22Rv1 (cell line): ENCODE measurements around the gene BSPRY.
A peak's percentile ranks its signal among the peaks of the same experiment; 100 is the strongest.

ENCODE experiments used
- H3K27ac ChIP-seq: fragments of 450-650 bp; 2 replicates; pipeline ENCODE4 v1.5.1; 2017
- ZFX ChIP-seq: fragments of 450-650 bp; IDR thresholded peaks from 2 replicates; pipeline ENCODE4 v1.6.1; 2017; ENCODE audit warnings: antibody characterized with exemption, borderline replicate concordance
- TF ChIP-seq, protein P1 (sequence below): fragments of 450-650 bp; IDR thresholded peaks from 2 replicates; pipeline ENCODE4 v1.5.1; 2017; ENCODE audit warnings: mild to moderate bottlenecking

BSPRY gene

GRCh38 chr9:113349445-113350094 is at the start of gene BSPRY:
BSPRY (plus strand) TSS chr9:113349541; CDS start chr9:113349580, 39 bp downstream.
- TF ChIP-seq, protein P1, sequence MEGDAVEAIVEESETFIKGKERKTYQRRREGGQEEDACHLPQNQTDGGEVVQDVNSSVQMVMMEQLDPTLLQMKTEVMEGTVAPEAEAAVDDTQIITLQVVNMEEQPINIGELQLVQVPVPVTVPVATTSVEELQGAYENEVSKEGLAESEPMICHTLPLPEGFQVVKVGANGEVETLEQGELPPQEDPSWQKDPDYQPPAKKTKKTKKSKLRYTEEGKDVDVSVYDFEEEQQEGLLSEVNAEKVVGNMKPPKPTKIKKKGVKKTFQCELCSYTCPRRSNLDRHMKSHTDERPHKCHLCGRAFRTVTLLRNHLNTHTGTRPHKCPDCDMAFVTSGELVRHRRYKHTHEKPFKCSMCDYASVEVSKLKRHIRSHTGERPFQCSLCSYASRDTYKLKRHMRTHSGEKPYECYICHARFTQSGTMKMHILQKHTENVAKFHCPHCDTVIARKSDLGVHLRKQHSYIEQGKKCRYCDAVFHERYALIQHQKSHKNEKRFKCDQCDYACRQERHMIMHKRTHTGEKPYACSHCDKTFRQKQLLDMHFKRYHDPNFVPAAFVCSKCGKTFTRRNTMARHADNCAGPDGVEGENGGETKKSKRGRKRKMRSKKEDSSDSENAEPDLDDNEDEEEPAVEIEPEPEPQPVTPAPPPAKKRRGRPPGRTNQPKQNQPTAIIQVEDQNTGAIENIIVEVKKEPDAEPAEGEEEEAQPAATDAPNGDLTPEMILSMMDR: 0 out of 2 replicates have a peak, but pooled peaks have one; percentile 6
- no peak for TF ChIP-seq ZFX
- peak within 1 kb of the TSS; percentile 51; the same call in 1 of the 2 replicates for H3K27ac ChIP-seq

- H3K27ac ChIP-seq: no peak overlapping the region
- no peak for TF ChIP-seq ZFX
- TF ChIP-seq, protein P1: no peak
Observed at GRCh38 chr9:113299800-113300292, 49.5 kb upstream of the BSPRY start.

DNA sequence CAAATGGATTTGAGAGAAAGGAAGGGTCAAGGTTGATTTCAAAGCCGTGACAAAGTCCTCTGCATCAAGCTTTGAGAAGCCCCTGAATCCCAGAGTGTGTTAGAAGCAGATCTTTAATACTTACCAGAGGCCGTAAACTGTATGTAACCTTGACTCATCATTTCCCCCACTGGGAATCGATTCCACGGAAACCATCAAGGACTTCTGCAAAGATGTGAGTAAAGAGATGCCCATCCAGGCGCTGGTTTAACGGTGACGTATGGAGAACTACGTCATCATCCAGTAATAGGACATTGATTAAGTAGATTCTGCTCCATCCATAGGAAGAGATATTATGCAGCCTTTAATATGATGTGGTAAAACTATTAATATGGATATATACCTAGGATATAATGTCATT is 47.8 kb upstream of the BSPRY start:
- TF ChIP-seq, protein P1: no peak
- no peak for TF ChIP-seq ZFX
- H3K27ac ChIP-seq: no peak overlapping the region

DNA sequence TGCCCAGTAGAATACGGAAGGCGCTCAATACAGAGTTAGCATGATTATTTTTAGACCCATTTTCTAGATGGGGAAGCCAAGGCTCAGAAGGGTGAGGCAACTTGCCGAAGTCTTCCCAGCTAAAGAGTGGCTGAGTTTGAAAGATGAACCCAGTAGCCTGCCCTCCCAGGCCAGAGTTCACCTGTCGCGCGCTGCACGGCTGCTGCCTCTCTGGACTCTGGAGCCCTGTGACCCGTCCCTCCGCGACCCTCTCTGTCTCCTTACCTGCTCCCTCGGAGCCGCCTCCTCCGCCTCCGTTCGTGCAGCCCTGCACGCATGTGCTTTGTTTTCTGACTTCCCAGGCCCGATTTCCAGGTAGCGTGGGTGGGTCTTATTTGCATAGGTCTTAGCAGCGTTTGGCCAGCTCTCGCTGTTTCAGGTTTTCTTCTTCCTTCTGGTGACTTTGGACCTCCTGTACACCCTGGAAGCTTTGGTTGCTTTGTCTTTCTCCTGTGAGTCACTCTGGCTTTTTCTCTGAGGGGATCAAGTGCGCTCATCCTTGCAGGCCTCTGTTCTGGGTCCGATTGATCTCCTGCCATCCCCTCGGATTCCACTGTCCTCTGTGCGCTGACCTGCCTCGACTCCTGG is 46.4 kb upstream of the BSPRY start, which contains the start of gene RNF183:
TSS of gene RNF183 (minus strand) at position 585 of the 627 bp plus-strand sequence. CDS start 5,192 bp downstream, outside the sequence.
- no peak for TF ChIP-seq ZFX
- TF ChIP-seq, protein P1: no peak
- no peak within 1 kb of the TSS for H3K27ac ChIP-seq

GRCh38 chr9:113306566-113306965 is 42.8 kb upstream of the BSPRY start:
- no peak overlapping the region for H3K27ac ChIP-seq
- TF ChIP-seq, protein P1: no peak
- no peak for TF ChIP-seq ZFX

DNA sequence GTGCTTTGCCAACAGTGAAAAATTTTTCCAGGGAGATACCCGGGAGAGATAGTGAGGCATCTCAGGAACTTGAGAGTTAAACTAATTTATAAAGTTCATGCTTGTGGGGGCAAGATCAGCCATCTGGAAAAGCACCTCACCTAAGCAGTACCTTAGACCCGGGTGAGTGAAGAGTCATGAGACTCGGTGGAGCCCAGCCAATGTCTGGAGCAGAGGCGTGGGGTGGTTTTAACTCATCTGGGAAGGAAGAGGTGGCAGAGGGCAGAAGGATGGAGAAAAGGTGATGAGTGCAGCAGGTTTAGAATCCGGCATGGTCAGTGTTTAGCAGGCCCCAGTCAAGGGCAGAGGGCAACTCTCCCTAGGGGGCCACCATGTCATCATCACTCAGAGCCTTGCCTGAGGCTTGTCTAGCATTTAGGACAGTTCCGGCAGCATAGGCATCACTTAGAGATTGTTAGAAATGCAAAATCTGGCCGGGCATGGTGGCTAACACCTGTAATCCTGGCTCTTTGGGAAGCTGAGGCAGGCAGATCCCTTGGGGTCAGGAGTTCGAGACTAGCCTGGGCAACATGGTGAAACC is 41.9 kb upstream of the BSPRY start:
- TF ChIP-seq, protein P1: no peak
- TF ChIP-seq ZFX: no peak
- no peak overlapping the region for H3K27ac ChIP-seq
